Stimulated activated CD8-positive, alpha-beta memory T cell treated with anti-CD3 and anti-CD28 coated beads, Interleukin-4, amount 100 ng/mL, for 1 hour (primary cell): ENCODE data around the gene MYRIP.

Experiments used
- DNase-seq, 2 donors: peaks; one replicate each; pipeline ENCODE4 v3.0.0-alpha.2; 2020; ENCODE audit warnings: low read depth in 2 of 2, low spot score in 1 of 2

The MYRIP gene

GRCh38 chr3:40224796-40225515 lies 415.5 kb downstream of the MYRIP start:
- no peak for DNase-seq

GRCh38 chr3:40226636-40227035 lies 417.2 kb downstream of the MYRIP start:
- no peak for DNase-seq

GRCh38 chr3:40228792-40229350 lies 419.5 kb downstream of the MYRIP start:
- no peak for DNase-seq

GRCh38 chr3:40229386-40229785 lies 420.0 kb downstream of the MYRIP start:
- DNase-seq: no peak

- DNase-seq: no peak
Measured at GRCh38 chr3:40229963-40230362, 420.6 kb downstream of the MYRIP start.

GRCh38 chr3:40230382-40230781 lies 421.0 kb downstream of the MYRIP start:
- no peak for DNase-seq

GRCh38 chr3:40232626-40233025 lies 423.2 kb downstream of the MYRIP start:
- DNase-seq: no peak

GRCh38 chr3:40237159-40237558 lies 427.8 kb downstream of the MYRIP start:
- no peak for DNase-seq

GRCh38 chr3:40237889-40238571 lies 428.6 kb downstream of the MYRIP start:
- DNase-seq: no peak

- no peak for DNase-seq
Measured at GRCh38 chr3:40240921-40241320, 431.5 kb downstream of the MYRIP start.

GRCh38 chr3:40242216-40242615 lies 432.8 kb downstream of the MYRIP start:
- DNase-seq: no peak

GRCh38 chr3:40242638-40243037 lies 433.2 kb downstream of the MYRIP start:
- no peak for DNase-seq

- no peak for DNase-seq
Measured at GRCh38 chr3:40243056-40243455, 433.6 kb downstream of the MYRIP start.

GRCh38 chr3:40247714-40248454 lies 438.5 kb downstream of the MYRIP start:
- no peak for DNase-seq

GRCh38 chr3:40248591-40248990 lies 439.2 kb downstream of the MYRIP start:
- no peak for DNase-seq

- DNase-seq: no peak
Measured at GRCh38 chr3:40249168-40249567, 439.8 kb downstream of the MYRIP start.

- DNase-seq: no peak
Measured at GRCh38 chr3:40254491-40254890, 445.1 kb downstream of the MYRIP start.

GRCh38 chr3:40254891-40255290 lies 445.5 kb downstream of the MYRIP start:
- DNase-seq: no peak

- DNase-seq: no peak
Measured at GRCh38 chr3:40255532-40255931, 446.1 kb downstream of the MYRIP start.

GRCh38 chr3:40258064-40258463 lies 448.7 kb downstream of the MYRIP start:
- DNase-seq: no peak

- no peak for DNase-seq
Measured at GRCh38 chr3:40258555-40258954, 449.1 kb downstream of the MYRIP start.

- DNase-seq: no peak
Measured at GRCh38 chr3:40262331-40262730, 452.9 kb downstream of the MYRIP start.
